ENCODE data around the gene TPTE2.
"Not testable (repeated sequence)": the region's sequence is repeated elsewhere in the genome, so short reads cannot be mapped to it uniquely, and the experiment has no call there.

Gene TPTE2

DNA sequence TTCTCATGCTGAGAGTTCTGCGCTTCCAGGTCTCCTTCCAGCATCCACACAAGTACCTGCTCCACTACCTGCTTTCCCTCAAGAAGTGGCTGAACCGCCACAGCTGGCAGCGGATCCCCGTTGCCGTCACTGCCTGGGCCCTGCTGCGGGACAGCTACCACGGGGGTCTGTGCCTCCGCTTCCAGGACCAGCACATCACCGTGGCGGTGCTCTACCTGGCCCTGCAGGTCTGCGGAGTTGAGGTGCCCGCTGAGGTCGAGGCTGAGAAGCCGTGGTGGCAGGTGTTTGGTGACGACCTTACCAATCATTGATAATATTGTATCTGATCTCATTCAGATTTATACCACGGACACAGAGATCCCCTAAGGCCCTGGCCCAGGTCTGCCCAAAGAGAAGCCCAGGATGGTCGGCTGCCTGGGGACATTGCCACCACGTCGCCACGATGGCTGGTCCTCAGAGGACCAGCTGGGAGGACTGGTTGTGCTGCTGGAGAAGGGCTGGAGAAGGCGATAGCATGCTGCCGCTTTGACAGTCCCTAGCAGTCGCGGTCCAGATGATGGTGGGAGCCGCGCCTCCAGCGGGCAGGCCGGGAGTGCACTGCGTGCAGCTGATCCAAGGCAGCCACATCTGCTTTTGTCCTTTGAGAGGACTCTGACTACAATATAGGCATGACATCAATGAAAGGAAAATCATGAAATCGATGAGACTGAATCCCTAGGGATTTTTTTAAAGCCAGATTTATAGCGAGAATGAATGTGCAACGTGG lies 178.4 kb downstream of the TPTE2 start:
- H3K4me1 ChIP-seq (ENCODE audit: insufficient read depth, low read length); H3K79me2 ChIP-seq (ENCODE audit: insufficient read depth, low read length); H4K20me1 ChIP-seq (ENCODE audit: insufficient read depth, low read length); H3K4me3 ChIP-seq (ENCODE audit: low read depth in 1 of 2, low read length in 2 of 2); H3K36me3 ChIP-seq (ENCODE audit: insufficient read depth, low read length); H3K9ac ChIP-seq (ENCODE audit: low read depth, low read length); H3K27ac ChIP-seq (ENCODE audit: low read length); DNase-seq; H3K9me3 ChIP-seq (ENCODE audit: insufficient read depth, low read length, severe bottlenecking); H3K27me3 ChIP-seq (ENCODE audit: insufficient read depth, low read length, poor library complexity); H3K4me2 ChIP-seq (ENCODE audit: insufficient read depth, low read length); ATAC-seq (ENCODE audit: insufficient read depth, low read depth); H2AFZ ChIP-seq (ENCODE audit: low read depth, low read length): not testable (repeated sequence)

- no peak overlapping the region for H3K4me3 ChIP-seq (ENCODE audit: low read depth in 1 of 2, low read length in 2 of 2)
- no peaks in the 10 kb centered on the region for H3K36me3 ChIP-seq (ENCODE audit: insufficient read depth, low read length)
- ATAC-seq (ENCODE audit: insufficient read depth, low read depth) (no peak), DNase-seq (no peak)
- H3K4me2 ChIP-seq (ENCODE audit: insufficient read depth, low read length), result no peak overlapping the region
- no peak overlapping the region for H2AFZ ChIP-seq (ENCODE audit: low read depth, low read length)
- H3K27me3 ChIP-seq (ENCODE audit: insufficient read depth, low read length, poor library complexity), result no peaks in the 10 kb centered on the region
- H4K20me1 ChIP-seq (ENCODE audit: insufficient read depth, low read length), result no peaks in the 10 kb centered on the region
- no peak overlapping the region for H3K9ac ChIP-seq (ENCODE audit: low read depth, low read length)
- no peak for TF ChIP-seq EZH2 (IDR thresholded peaks at IDR 0.05; ENCODE audit: borderline replicate concordance, low read depth, low read length, severe bottlenecking)
- TF ChIP-seq, protein P1, sequence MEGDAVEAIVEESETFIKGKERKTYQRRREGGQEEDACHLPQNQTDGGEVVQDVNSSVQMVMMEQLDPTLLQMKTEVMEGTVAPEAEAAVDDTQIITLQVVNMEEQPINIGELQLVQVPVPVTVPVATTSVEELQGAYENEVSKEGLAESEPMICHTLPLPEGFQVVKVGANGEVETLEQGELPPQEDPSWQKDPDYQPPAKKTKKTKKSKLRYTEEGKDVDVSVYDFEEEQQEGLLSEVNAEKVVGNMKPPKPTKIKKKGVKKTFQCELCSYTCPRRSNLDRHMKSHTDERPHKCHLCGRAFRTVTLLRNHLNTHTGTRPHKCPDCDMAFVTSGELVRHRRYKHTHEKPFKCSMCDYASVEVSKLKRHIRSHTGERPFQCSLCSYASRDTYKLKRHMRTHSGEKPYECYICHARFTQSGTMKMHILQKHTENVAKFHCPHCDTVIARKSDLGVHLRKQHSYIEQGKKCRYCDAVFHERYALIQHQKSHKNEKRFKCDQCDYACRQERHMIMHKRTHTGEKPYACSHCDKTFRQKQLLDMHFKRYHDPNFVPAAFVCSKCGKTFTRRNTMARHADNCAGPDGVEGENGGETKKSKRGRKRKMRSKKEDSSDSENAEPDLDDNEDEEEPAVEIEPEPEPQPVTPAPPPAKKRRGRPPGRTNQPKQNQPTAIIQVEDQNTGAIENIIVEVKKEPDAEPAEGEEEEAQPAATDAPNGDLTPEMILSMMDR (IDR thresholded peaks at IDR 0.05; ENCODE audit: borderline replicate concordance, extremely low read depth, low read length, poor library complexity, severe bottlenecking), result no peak
- H3K4me1 ChIP-seq (ENCODE audit: insufficient read depth, low read length), result no peaks in the 10 kb centered on the region
- H3K27ac ChIP-seq (ENCODE audit: low read length), result no peak overlapping the region
- H3K79me2 ChIP-seq (ENCODE audit: insufficient read depth, low read length), result no peaks in the 10 kb centered on the region
- H3K9me3 ChIP-seq (ENCODE audit: insufficient read depth, low read length, severe bottlenecking), result no peaks in the 10 kb centered on the region
These were observed 179.2 kb downstream of the TPTE2 start for GRCh38 chr13:19382111-19382510.
